Activated effector memory CD4-positive, alpha-beta T cell treated with anti-CD3 and anti-CD28 coated beads, Interleukin-2, amount 50 U/mL, for 16 hours (primary cell): Measurements from ENCODE around the gene USP10.

Experiments
- DNase-seq: peaks from one replicate; pipeline ENCODE4 v3.0.0-alpha.2; 2020

Gene USP10

DNA sequence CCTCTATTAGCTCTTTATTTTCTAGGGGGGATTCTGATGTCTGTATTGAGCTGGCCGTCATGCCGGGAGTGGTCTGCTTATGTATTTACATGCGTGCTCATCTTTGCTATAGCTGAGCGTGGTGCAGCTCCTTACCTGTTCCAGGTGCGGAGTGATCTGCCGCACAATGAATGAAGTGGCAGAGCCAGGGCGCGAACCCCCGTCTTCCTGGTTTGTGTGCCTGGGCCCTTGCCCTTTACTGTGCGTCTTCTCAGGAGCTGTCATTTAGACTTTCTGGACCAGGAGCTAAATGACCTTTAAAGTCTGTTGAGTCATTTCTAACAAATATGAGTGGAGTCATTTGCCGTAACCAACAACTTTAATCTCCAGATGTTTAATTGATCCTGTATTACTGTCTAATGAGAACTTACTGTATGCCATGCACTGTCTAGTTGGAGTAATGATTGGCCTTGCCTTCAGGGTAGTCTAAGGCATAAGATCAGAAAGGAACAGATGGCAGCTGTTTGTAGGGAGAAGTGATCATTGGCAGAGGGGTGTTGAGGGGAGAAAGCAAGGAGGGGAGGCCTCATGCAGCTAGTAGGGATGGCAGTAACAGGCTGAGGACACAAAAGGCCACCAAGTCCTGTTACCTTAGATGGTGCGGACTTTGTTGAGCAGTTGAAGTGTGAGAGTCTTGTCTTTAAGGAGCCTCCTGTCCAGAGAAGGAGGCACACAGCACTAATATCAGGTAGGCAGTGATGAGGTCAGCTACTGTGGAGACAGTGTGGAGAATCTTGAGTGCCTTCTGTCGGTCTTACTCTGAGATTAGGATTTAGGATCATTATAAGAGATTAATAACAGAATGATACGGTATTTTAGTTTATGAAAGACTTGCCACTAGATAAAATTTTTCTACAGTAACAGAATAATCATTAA, 53.9 kb downstream of the USP10 start:
- DNase-seq = no peak

DNA sequence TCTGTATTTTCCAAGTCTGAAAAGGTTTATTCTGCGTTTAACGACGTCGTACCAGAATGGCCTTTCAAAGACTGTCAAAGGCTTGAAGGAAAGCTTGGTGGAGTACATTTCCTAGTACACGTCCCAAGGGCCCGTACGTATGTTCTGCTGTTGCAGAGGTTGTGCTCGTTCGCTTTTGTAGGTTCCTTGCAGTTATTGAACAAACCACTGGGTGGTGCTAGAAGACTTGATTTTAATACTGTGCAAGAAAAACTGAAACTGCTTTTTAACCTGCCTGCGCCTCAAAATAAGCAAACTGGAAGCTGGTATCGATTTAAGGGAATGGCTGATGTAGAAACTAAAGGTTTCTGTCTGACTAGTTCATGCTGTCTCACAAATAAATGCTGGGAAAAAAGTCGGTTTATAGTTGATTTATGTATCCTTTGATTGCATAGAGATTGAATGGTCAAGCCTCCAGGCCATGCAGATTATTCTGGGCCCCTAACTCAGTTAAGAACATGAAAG, 54.6 kb downstream of the USP10 start:
- peak; percentile 74 for DNase-seq

DNA sequence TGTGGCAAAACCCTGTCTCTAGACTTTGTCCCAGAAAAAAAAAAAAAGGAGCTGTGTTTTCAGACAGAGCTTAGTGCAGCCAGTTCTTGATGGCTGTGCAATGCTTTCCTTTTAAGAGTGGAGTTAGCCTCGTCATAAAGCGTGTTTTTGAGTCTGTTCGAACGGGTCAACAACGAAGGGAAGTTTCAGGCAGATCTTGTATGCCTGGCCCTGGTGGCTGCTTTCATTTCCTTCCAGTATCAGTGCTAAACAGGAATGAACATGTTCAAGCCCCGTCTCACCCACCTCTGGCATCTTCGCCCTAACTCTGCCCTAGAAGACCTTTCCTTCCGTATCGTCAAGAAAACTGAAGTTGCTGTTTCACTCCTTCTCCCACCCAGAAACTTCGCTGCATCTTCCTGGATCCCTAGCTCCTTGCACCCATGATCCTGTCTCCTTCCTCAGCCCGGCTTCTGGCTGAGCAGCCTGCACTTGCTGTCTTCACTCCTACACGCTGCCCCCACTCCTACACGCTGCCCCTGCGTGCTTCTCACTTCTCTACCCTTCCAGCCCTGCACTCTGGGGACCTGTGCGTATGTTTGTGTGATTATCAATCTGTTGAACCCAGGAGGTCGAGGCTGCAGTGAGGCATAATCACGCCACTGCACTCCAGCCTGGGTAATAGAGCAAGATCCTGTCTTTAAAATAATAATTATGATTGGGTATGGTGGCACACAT, 55.3 kb downstream of the USP10 start:
- no peak for DNase-seq

DNA sequence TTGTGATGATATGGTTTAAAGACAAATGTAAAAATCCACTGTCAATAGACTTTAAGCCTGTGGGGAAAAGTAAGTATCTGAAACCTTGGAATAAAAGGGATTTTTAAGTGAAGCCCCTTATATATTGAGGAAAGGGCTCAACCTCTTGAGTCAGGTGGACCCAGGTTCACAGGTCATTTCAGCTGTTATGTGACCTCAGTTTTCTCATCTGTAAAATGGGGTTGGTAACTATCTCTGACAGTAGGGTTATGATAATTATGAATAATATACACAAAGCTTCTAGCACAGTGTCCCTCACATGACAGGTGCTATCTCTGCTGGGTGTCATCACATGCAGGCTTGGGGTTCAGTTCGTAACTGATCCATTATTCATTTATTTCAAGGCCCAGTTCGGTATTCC, 57.0 kb downstream of the USP10 start:
- no peak for DNase-seq

DNA sequence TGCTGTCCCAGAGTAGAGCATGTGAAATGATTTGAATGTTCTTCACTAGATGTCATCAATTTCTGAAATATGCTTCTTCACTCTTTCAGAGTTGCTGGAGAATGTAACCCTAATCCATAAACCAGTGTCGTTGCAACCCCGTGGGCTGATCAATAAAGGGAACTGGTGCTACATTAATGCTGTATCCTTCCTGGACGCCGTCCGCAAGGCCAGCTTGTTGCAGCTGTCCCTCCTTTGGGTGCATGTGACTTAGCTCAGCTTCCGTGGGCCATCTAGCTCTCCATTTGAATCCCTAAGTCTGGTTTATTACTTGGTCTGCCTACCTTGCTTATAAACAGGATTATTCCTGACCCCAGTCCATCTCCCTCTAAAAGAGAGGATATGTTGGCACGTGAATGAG, 58.8 kb downstream of the USP10 start:
- no peak for DNase-seq

DNA sequence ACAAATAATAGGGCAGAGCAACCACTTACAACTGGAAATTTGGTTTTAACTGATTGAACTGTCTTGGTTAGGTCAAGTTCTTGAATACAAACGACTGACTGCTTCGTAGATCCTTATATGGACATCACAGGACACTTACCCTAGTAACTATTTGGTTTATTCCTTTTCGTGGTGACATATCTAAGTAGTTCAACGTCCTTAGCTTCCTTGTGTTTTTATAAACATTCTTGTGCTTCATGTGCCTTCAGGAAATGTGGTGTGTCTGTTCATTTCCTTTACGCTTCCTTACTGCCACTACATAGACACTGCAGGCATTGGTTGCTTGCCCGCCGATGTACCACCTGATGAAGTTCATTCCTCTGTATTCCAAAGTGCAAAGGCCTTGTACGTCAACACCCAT, 59.3 kb downstream of the USP10 start:
- DNase-seq = peak; percentile 69

DNA sequence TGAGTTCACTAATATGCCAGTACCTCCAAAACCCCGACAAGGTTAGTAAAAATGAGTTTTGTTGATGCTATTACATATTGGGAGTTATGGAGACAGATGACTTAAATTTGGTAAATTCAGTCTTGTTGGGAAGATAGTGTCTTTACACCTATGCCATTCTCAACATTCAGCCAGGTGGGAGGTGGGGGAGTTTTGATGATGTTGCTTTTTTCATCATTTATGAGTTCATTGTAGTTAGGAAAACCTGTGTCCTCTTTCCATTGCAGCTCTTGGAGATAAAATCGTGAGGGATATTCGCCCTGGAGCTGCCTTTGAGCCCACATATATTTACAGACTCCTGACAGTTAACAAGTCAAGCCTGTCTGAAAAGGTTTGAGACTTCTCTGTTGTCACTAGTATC, 60.1 kb downstream of the USP10 start:
- DNase-seq = no peak

DNA sequence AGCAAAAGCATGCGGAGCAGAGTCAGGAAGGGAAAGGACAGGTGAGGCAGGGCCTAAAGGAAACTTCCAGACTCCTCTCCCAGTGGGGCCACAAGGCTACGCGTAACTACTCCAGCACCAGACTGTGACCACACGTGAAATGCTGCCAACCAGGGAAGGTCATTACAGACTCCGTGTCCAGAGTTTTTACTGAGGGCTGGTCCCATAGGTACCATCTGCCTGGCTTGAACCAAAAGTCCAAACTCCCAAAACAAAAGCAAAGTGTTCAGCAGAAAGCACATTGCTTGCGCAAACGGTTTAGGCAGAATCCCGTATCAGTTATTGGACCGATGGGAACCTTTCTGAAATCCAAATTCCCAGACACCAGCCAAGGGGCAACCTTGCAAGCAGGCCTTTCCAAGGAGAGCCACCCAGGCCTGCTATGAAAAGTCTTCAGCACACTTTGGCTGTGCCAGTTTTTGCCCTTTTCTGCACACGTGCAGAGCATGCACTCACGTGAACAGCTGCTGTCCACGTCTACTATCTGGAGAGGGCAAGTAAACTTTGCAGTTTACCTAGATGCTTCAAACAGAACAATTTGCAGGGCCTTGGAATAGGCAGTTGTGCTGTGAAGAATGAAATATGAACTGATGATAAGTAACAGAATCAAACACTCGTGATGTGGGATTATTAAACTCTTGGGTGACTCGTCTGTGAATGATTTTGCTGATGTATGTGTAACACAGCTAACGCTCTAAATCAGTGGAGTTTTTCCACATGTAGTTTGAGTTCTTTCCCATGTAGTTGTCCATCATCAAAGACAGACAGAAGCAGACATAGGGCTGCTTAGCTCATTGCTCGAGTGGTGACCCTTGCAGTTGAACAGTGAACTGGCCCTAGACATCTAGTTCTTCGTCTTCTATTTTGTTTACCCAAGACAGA, 61.9 kb downstream of the USP10 start:
- no peak for DNase-seq

DNA sequence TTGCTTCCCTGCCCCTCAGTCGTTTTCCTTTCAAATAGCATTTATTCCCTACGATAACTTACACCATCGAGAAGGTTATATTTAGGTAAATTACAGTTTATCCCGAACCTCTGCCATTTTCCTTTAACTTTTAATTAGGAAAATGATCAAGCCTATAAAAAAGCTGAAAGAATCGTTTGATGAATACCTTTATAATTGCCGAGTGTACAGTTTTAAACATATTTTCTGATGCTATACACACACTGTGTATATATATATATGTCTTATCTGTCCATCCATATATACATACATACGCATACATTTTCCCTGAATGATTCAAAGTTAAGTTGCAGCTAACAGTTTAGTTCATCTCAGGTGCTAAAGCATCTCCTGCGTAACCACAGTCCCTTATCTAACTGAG, 63.4 kb downstream of the USP10 start:
- no peak for DNase-seq

DNA sequence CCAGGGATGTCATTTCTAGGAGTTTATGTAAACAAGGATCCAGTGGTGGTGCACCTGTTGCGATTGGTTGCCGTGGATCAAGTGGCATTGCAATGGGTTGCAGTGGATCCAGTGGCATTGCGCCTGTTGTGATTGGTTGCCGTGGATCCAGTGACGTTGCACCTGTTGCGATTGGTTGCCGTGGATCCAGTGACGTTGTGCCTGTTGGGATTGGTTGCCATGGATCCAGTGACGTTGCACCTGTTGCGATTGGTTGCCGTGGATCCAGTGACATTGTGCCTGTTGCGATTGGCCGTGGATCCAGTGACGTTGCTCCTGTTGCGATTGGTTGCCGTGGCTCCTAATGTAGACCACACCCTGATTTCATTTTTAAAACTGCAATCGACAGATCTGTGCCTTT, 63.8 kb downstream of the USP10 start:
- DNase-seq = no peak

DNA sequence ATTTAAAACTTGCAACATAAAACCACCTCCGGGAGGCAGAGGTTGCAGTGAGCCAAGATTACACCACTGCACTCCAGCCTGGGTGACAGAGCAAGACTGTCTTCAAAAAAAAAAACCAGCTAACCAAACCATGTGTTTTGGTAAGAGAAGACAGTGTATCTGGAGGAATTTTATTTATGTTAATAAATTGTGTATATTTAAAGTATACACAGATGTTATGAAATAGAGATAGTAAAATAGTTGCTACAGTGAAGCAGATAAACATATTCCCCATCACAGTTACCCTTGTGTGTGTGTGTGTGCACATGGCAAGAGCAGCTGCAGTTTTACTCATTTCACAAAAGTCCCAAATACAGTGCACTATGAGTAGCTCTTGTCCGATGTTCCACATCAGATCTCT, 65.2 kb downstream of the USP10 start:
- no peak for DNase-seq

DNA sequence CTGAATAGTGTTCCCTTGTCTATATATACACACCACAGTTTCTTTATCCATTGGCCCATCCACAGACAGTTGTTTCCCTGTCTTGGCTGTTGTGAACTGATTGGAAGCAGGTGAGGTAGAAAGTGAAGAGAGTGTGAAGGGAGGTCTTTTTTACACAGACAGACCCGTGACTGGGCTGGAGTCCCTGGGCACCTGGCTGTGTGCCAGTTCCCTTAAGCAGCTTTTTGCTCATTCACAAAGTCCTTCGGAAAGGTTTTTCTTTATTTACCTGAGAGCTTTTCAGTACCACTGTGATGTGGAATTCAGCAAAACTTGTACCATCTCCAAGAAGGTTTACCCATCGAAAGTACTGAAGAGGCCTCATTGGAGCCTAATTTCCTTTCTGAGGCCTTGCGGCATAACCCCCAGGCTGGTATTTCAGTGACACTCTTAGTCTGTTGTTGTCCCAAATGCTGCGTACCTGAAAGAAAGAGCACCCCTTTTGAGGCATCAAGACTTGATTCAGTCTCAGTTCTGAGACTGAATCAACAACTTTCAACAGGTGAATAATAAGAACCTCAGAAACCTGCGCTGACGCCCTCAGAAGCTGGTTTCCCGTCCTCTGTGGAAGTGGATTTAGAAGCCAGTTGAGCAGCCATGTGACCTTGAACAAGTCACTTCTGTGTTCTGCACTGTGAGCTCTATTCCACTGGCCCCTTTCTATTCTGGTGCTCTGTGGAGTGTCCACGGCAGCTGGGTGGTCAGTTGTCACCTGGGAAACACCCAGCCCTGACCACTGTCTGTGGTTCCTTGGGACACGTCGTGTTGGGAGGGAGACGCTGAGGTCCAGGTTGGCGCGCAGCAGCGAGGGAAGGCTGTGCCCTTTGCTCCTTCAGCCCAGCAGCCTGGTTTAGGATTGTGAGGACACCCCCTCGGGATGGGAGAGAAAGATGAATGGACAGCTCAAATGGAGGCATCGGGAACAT, 66.1 kb downstream of the USP10 start:
- no peak for DNase-seq

DNA sequence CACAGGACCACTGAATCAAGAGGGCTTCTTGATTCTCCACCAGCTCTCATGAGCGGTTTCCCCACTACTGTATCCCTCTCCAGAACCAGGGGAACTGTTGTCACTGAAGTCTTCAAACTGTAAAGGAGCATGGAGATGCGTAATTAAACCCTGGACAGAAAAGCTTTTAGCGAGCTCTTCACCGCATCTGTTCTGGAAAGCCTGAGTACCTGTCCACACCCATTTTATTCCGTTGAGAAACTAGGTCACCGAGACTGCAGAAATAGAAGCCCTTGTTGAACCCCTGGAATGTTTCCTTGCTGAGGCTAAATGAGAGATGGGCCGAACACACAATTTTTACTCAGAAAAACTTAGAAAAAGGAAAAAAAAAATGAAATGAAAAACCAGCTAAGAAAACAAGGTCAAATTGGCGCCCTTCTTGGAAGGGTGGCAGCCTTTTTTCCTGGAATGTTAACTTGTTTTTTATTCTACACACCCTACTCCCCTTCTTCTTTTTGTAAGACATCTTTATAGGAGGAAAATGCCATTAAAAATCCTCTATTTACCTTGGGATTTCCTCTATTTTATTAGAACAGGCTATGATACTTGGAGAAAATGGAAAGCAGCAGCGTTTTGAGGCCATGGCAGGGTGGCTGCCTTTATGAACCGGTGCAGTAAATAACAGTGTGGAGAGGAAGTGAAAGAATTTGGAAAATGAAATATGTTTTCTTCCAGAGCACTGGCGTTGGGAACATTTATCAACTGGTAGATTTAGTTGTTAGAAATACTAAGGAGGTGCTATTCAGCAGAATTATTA, 67.4 kb downstream of the USP10 start:
- DNase-seq = no peak

DNA sequence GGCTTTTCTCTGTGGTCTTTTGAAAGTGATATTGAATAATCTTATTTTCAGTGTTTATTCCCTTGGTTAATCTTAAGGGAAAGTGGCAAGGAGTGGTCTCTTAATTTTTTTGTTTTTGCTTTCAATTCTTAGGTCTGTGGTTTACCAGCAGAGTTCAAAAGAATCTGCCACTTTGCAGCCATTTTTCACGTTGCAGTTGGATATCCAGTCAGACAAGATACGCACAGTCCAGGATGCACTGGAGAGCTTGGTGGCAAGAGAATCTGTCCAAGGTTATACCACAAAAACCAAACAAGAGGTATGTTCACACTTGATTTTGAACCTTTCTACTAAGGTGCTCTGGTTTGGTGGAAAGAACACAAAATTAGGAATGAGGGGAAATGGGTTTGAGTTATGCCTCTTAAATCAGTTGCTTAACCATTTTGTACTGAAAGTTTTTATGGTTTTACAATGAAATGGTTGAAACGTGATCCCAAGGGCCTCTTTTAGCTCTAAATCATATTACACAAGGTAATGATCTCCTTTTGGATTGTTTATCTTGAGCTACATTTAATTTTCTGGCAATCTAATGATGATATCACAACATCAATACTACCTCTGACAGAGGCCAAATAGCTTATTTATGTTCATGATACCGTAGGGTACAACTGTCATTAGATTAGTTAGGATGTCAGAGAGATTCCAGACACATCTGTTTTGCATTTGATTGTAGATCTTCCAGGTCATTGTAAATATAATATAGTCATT, 68.4 kb downstream of the USP10 start:
- no peak for DNase-seq

DNA sequence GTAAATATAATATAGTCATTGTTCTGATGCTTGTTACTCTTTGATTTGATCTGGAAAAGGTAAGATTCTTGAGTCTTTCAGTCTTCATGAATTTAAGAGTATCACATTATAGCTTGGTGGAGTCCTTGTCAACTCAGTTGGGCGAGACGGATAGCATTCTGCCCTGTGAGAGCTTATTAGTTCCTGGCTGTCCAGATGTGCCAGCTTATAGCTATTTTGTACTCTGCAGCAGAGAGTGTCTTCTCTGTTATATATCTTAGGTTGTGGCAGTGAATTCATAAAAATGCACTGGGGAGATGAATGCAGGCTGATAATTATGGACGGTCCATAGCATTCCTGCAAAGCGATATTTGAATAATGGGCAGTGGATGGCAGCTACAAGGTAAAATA, 69.0 kb downstream of the USP10 start:
- DNase-seq = no peak

DNA sequence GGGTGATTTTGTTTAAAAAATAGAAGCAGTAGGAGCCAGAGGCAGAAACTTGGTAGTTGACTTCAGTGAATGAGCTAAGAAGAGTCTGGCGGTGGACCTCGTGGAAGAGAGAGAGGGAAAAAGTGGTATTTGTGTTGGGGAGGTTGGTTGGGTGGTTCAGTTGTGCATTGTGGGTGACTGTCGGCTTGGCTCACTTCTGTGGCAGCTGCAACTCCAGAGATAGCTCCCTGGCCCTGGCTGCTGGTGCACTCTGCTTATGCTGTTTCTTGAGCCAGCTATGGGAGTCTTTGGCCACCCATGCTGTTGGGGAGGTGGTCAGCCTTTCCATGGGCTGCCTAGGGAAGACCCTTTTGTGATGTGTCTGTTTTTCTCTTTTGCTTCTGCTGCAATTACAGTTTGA, 69.6 kb downstream of the USP10 start:
- DNase-seq = no peak

DNA sequence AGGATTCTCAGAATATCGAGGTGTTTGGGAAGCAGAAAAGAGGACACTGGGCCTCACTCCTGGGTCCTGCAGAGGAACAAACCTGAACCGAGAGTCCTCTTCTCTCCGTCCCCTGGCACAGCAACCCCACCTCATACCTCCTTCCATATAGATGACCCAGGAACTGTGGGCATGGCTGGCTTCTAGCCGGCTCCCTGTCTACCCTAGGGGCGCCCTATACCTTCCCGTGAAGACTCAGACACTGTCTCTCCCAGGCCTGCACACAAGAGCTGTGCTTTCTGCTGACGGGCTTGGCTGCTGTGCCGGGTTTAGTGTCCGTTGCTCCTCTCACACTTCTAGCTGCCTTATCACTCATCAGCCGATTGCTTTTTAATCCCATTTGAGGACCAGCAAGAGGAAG, 73.5 kb downstream of the USP10 start:
- no peak for DNase-seq

DNA sequence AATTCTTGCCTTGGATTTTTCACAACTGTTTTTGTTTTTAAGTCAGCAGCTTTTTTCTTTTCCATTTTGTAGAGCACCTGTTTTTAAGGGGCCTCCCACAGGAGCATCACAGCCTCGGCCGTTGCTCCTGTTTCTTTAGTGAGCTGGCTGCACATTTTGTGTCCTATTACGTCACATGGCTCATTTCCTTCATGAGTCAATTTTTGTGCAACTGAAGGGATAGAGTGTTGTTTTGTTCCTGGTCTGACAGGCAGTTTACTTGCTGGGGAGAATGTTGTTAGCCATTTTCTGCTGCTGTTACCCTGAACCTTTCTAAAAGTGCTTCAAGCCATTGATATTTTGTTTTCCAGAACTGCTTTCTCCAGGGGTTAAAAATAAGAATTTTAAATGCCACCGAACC, 75.0 kb downstream of the USP10 start:
- DNase-seq = no peak

DNA sequence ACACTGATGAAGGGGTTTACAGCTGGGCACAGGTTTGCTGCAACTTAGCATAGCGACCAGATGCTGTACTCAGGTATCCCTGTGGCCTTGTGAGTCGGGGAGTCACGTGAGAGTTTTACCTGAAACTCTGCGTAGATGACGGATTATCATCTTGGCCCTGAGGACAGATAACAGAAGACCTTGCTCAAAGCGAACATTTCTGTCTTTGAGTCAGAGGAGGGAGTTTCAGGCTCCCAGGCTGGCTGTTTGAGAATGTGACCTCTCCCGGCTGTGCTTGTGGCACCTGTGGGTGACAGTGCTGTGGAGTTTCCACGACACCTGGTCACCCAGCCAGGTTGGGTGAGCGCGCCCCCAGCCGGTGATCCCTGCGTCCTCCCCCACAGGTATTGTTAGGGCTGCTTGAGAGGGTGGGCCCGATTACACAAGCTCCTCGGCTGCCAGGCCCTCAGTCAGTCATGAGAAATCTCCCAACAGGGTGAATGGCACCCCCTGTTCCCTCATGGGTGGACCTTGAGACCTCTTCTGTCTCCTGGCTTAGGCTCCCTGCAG, 75.5 kb downstream of the USP10 start:
- DNase-seq = no peak

DNA sequence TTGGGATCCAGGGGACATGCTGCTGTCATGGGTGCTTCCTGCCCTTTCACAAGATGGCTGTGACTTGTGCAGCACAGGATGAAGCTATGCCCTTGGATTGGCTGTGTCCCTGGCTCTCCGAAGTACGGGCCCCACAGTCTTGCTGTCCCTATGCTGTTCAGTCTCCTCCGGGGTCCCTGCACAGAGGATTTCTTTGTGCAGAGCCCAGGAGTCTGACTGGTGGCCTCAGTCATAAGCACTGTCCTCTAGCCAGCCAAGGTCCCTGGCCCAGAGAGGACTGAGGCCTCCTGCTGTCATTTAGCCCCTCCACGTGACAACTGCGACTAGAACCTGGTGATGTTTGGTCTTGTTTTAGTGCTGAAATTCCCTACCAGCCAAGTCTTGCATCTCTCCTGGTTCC, 77.6 kb downstream of the USP10 start:
- DNase-seq = no peak
